CD4-positive, alpha-beta T cell (primary cell): Measurements from ENCODE around the gene CD1B. TPM values are rescaled to one million over a fixed set of nuclear protein-coding genes. Genes with fewer than 3 reads are reported as not detected.

Experiments used
- ATAC-seq: fragments of 200-7000 bp; cut with Tn5 transposase; one replicate; pipeline ENCODE4 v1.10.0; 2022; ENCODE audit warnings: mild to moderate bottlenecking; ENCODE audit not compliant: poor library complexity
- CTCF ChIA-PET: fragments of 350-600 bp; sonication (Branson Sonifier 250); formaldehyde crosslinking; loops from one replicate; lab custom pipeline; 2021; ENCODE audit warnings: antibody characterized with exemption, inconsistent platforms; lab: Charles Lee
- POLR2A ChIA-PET: fragments of 350-600 bp; sonication (Branson Sonifier 250); formaldehyde crosslinking; loops from one replicate; lab custom pipeline; 2021; ENCODE audit warnings: antibody characterized with exemption, inconsistent platforms; lab: Charles Lee
- DNase-seq, 14 experiments: peaks; one replicate each; pipeline ENCODE4 v3.0.0-alpha.2; 2013 to 2020; ENCODE audit warnings: mixed read lengths in 2 of 14
- H3K27ac ChIP-seq, 2 donors: one replicate each; pipeline versions ENCODE4 v1.5.1 to v1.7.0; 2013; ENCODE audit warnings: low read length in 2 of 2, low read depth in 1 of 2, mild to moderate bottlenecking in 1 of 2
- H3K27me3 ChIP-seq, 2 experiments: 1 replicate in 1 of 2; 2 replicates in 1 of 2; pipeline versions ENCODE4 v1.6.1 to v1.7.0; 2013; ENCODE audit warnings: low read length in 2 of 2, control low read depth in 1 of 2, mild to moderate bottlenecking in 1 of 2, moderate library complexity in 1 of 2; ENCODE audit not compliant: insufficient read depth in 2 of 2, control insufficient read depth in 1 of 2
- H3K36me3 ChIP-seq: one replicate; pipeline ENCODE4 v1.6.1; 2013; ENCODE audit warnings: low read length, control low read depth; ENCODE audit not compliant: insufficient read depth
- H3K4me1 ChIP-seq: one replicate; pipeline ENCODE4 v1.6.1; 2013; ENCODE audit warnings: low read length, control low read depth; ENCODE audit not compliant: insufficient read depth
- H3K4me3 ChIP-seq: one replicate; pipeline ENCODE4 v1.5.1; 2013; ENCODE audit warnings: mild to moderate bottlenecking, low read length, moderate library complexity
- H3K9me3 ChIP-seq, 2 experiments: 1 replicate in 1 of 2; 2 replicates in 1 of 2; pipeline versions ENCODE4 v1.6.1 to v1.7.0; 2013; ENCODE audit warnings: low read length in 2 of 2, mild to moderate bottlenecking in 2 of 2, control low read depth in 1 of 2, moderate library complexity in 1 of 2; ENCODE audit not compliant: control insufficient read depth in 1 of 2, insufficient read depth in 1 of 2
- H3K27ac Mint-ChIP-seq: one replicate; pipeline ENCODE4 v1.8.0; 2020; ENCODE audit warnings: mixed read lengths
- H3K27me3 Mint-ChIP-seq: one replicate; pipeline ENCODE4 v1.8.0; 2021; ENCODE audit warnings: mixed read lengths
- H3K36me3 Mint-ChIP-seq: one replicate; pipeline ENCODE4 v1.8.0; 2021; ENCODE audit warnings: low read depth, mixed read lengths
- H3K4me1 Mint-ChIP-seq: one replicate; pipeline ENCODE4 v1.8.0; 2021; ENCODE audit warnings: low read depth, mixed read lengths
- H3K4me3 Mint-ChIP-seq: one replicate; pipeline ENCODE4 v1.8.0; 2020; ENCODE audit warnings: mild to moderate bottlenecking, mixed read lengths
- H3K9me3 Mint-ChIP-seq: one replicate; pipeline ENCODE4 v1.8.0; 2020; ENCODE audit warnings: mixed read lengths
- intact Hi-C, 2 experiments: fragments of 100-400 bp; cut with DNase I in 1 of 2; cut with micrococcal nuclease in 1 of 2; formaldehyde crosslinking; loops; one replicate each; pipeline versions ENCODE4 v1.15.1 to v1.9.0; 2023 to 2025; cut with DNase I, micrococcal nuclease
- total RNA-seq, 174 experiments: library from RNA in 2 of 174; stranded (reverse) in 2 of 174; gene quantifications; one replicate each; pipeline ENCODE4 v1.2.3 and lab custom pipeline; 2021 to 2026
- TF ChIP-seq, protein P1 (sequence below): fragments of 200-600 bp; IDR thresholded peaks from one replicate; pipeline ENCODE4 v1.8.0; 2022; ENCODE audit warnings: antibody characterized with exemption, mild to moderate bottlenecking

The CD1B gene
- total RNA-seq, 2 experiments from 2014 or later, result not detected

GRCh38 chr1:158289811-158290210 is 41.5 kb downstream of the CD1B start, which contains the start of gene CD1C:
CD1C (plus strand) TSS chr1:158289923; CDS start chr1:158290065, 142 bp downstream.
- Mint-ChIP-seq H3K9me3 (no peaks in the 10 kb centered on the region), H3K4me3 (no peak within 1 kb of the TSS), H3K36me3 (no peaks in the 10 kb centered on the region), H3K27ac (no peak within 1 kb of the TSS), H3K27me3 (peaks cover 25% of the 10 kb centered on the region), H3K4me1 (peaks cover 22% of the 10 kb centered on the region)
- ATAC-seq, result no peak
- CTCF ChIA-PET, result no interaction called here
- POLR2A ChIA-PET, result no interaction called here
- Histone ChIP-seq H3K27ac (no peak within 1 kb of the TSS), H3K27me3 (peaks cover 0 to 16% of the 10 kb centered on the region in 2 experiments), H3K9me3 (no peaks in the 10 kb centered on the region), H3K4me1 (peaks cover 6% of the 10 kb centered on the region), H3K36me3 (no peaks in the 10 kb centered on the region), H3K4me3 (no peak within 1 kb of the TSS)
- DNase-seq, result no peak
- intact Hi-C loops, result no loop called here
- TF ChIP-seq, protein P1, sequence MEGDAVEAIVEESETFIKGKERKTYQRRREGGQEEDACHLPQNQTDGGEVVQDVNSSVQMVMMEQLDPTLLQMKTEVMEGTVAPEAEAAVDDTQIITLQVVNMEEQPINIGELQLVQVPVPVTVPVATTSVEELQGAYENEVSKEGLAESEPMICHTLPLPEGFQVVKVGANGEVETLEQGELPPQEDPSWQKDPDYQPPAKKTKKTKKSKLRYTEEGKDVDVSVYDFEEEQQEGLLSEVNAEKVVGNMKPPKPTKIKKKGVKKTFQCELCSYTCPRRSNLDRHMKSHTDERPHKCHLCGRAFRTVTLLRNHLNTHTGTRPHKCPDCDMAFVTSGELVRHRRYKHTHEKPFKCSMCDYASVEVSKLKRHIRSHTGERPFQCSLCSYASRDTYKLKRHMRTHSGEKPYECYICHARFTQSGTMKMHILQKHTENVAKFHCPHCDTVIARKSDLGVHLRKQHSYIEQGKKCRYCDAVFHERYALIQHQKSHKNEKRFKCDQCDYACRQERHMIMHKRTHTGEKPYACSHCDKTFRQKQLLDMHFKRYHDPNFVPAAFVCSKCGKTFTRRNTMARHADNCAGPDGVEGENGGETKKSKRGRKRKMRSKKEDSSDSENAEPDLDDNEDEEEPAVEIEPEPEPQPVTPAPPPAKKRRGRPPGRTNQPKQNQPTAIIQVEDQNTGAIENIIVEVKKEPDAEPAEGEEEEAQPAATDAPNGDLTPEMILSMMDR, result no peak

DNA sequence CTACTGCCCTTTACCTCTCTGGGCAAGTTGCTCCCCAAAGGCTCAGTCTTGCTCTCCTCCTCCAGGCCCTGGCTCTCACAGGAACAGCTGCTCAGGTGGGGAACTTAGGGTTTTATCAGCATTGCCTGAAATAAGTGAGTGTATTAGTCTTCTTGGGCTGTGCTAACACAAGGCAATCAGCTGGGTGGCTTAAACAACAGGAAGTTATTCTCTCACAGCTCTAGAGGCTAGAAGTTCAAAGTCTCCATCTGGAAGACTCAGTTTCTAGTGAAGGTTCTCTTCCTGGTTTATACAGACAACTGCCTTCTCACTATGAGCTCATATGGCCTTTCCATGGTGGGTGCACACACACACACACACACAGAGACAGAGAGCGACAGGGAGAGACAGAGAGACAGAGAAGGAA is 44.4 kb downstream of the CD1B start:
- Histone ChIP-seq H3K27ac (no peak overlapping the region), H3K36me3 (no peaks in the 10 kb centered on the region), H3K4me1 (peaks cover 6% of the 10 kb centered on the region), H3K4me3 (no peak overlapping the region), H3K9me3 (peaks cover 4 to 5% of the 10 kb centered on the region in 2 experiments), H3K27me3 (peaks cover 2 to 12% of the 10 kb centered on the region in 2 experiments)
- intact Hi-C loops, result no loop called here
- TF ChIP-seq, protein P1, result no peak
- H3K27ac Mint-ChIP-seq, result no peak overlapping the region
- no peaks in the 10 kb centered on the region for H3K36me3 Mint-ChIP-seq
- POLR2A ChIA-PET, result no interaction called here
- no peak for DNase-seq
- H3K9me3 Mint-ChIP-seq, result no peaks in the 10 kb centered on the region
- peaks cover 22% of the 10 kb centered on the region for H3K4me1 Mint-ChIP-seq
- no peak for ATAC-seq
- peaks cover 41% of the 10 kb centered on the region for H3K27me3 Mint-ChIP-seq
- CTCF ChIA-PET, result no interaction called here
- H3K4me3 Mint-ChIP-seq, result no peak overlapping the region

GRCh38 chr1:158286487-158286886 is 44.8 kb downstream of the CD1B start:
- DNase-seq (no peak), ATAC-seq (no peak)
- Histone ChIP-seq H3K4me1 (peaks cover 6% of the 10 kb centered on the region), H3K4me3 (no peak overlapping the region), H3K27ac (no peak overlapping the region), H3K27me3 (peaks cover 2 to 12% of the 10 kb centered on the region in 2 experiments), H3K9me3 (peaks cover 5 to 6% of the 10 kb centered on the region in 2 experiments), H3K36me3 (no peaks in the 10 kb centered on the region)
- peaks cover 22% of the 10 kb centered on the region for H3K4me1 Mint-ChIP-seq
- no peaks in the 10 kb centered on the region for H3K36me3 Mint-ChIP-seq
- H3K9me3 Mint-ChIP-seq, result no peaks in the 10 kb centered on the region
- no peak overlapping the region for H3K4me3 Mint-ChIP-seq
- intact Hi-C loops, result no loop called here
- ChIA-PET POLR2A (no interaction called here), CTCF (no interaction called here)
- peaks cover 46% of the 10 kb centered on the region for H3K27me3 Mint-ChIP-seq
- TF ChIP-seq, protein P1, result no peak
- H3K27ac Mint-ChIP-seq, result no peak overlapping the region
